T-helper 17 cell (primary cell): ENCODE measurements around the gene CFAP299. TPM values are rescaled to one million over a fixed set of nuclear protein-coding genes. Genes with fewer than 3 reads are reported as not detected.
"Not testable (repeated sequence)": the region's sequence is repeated elsewhere in the genome, so short reads cannot be mapped to it uniquely, and the experiment has no call there.

Experiments used
- ATAC-seq: fragments of 150-1000 bp; cut with Tn5 transposase; 2 replicates; pipeline ENCODE4 v1.10.0; 2021; ENCODE audit warnings: mild to moderate bottlenecking, moderate library complexity
- DNase-seq, 3 donors: peaks; one replicate each; pipeline versions ENCODE4 v3.0.0 to v3.0.0-alpha.2; 2020 to 2021
- H3K9me3 ChIP-seq: one replicate; pipeline ENCODE4 v1.7.0; 2013; ENCODE audit warnings: low read length, mild to moderate bottlenecking; ENCODE audit not compliant: control insufficient read depth, poor library complexity, severe bottlenecking
- H3K27ac Mint-ChIP-seq: one replicate; pipeline ENCODE4 v1.8.0; 2022; ENCODE audit warnings: mild to moderate bottlenecking, moderate library complexity, mixed read lengths
- H3K27me3 Mint-ChIP-seq: one replicate; pipeline ENCODE4 v1.8.0; 2022; ENCODE audit warnings: mixed read lengths
- H3K36me3 Mint-ChIP-seq: one replicate; pipeline ENCODE4 v1.8.0; 2022; ENCODE audit warnings: low read depth, mixed read lengths
- H3K4me1 Mint-ChIP-seq: one replicate; pipeline ENCODE4 v1.8.0; 2022; ENCODE audit warnings: mild to moderate bottlenecking, mixed read lengths
- H3K4me3 Mint-ChIP-seq: one replicate; pipeline ENCODE4 v1.8.0; 2022; ENCODE audit warnings: mild to moderate bottlenecking, moderate library complexity, mixed read lengths
- total RNA-seq, 4 donors: library from RNA in 2 of 4; stranded (reverse) in 2 of 4; gene quantifications; one replicate each; pipeline ENCODE4 v1.2.3 and lab custom pipeline; 2022 to 2026

Gene CFAP299
- total RNA-seq, 2 donors from 2014 or later, result not detected

GRCh38 chr4:80309294-80310004 lies 26.1 kb upstream of the CFAP299 start:
- Mint-ChIP-seq H3K27ac (no peak overlapping the region), H3K36me3 (no peaks in the 10 kb centered on the region), H3K27me3 (peaks cover 56% of the 10 kb centered on the region), H3K4me1 (peaks cover 2% of the 10 kb centered on the region), H3K4me3 (no peak overlapping the region)
- ATAC-seq, result no peak
- no peaks in the 10 kb centered on the region for H3K9me3 ChIP-seq
- no peak for DNase-seq

- DNase-seq (no peak), ATAC-seq (no peak)
- no peak overlapping the region for H3K27ac Mint-ChIP-seq
- H3K4me1 Mint-ChIP-seq, result peaks cover 2% of the 10 kb centered on the region
- no peaks in the 10 kb centered on the region for H3K9me3 ChIP-seq
- H3K27me3 Mint-ChIP-seq, result peaks cover 43% of the 10 kb centered on the region
- no peak overlapping the region for H3K4me3 Mint-ChIP-seq
- no peaks in the 10 kb centered on the region for H3K36me3 Mint-ChIP-seq
These were observed 24.4 kb upstream of the CFAP299 start for GRCh38 chr4:80311130-80311529.

- ATAC-seq (no peak), DNase-seq (no peak)
- no peaks in the 10 kb centered on the region for H3K9me3 ChIP-seq
- H3K4me3 Mint-ChIP-seq, result no peak overlapping the region
- H3K4me1 Mint-ChIP-seq, result peaks cover 2% of the 10 kb centered on the region
- no peaks in the 10 kb centered on the region for H3K36me3 Mint-ChIP-seq
- H3K27ac Mint-ChIP-seq, result no peak overlapping the region
- peaks cover 34% of the 10 kb centered on the region for H3K27me3 Mint-ChIP-seq
These were observed 23.4 kb upstream of the CFAP299 start for GRCh38 chr4:80312124-80312523.

- ATAC-seq (no peak), DNase-seq (no peak)
- H3K9me3 ChIP-seq, result no peaks in the 10 kb centered on the region
- Mint-ChIP-seq H3K27ac (no peak overlapping the region), H3K4me3 (no peak overlapping the region), H3K4me1 (no peaks in the 10 kb centered on the region), H3K27me3 (peaks cover 19% of the 10 kb centered on the region), H3K36me3 (no peaks in the 10 kb centered on the region)
These were observed 21.9 kb upstream of the CFAP299 start for GRCh38 chr4:80313627-80314026.

- H3K36me3 Mint-ChIP-seq, H3K27ac Mint-ChIP-seq, H3K4me3 Mint-ChIP-seq, H3K4me1 Mint-ChIP-seq, H3K9me3 ChIP-seq, DNase-seq, ATAC-seq: not testable (repeated sequence)
- H3K27me3 Mint-ChIP-seq, result peaks cover 15% of the 10 kb centered on the region
These were observed 19.7 kb upstream of the CFAP299 start for GRCh38 chr4:80315848-80316247.

- no peaks in the 10 kb centered on the region for H3K9me3 ChIP-seq
- peaks cover 2% of the 10 kb centered on the region for H3K4me1 Mint-ChIP-seq
- H3K4me3 Mint-ChIP-seq, result no peak overlapping the region
- no peaks in the 10 kb centered on the region for H3K36me3 Mint-ChIP-seq
- H3K27ac Mint-ChIP-seq, result no peak overlapping the region
- ATAC-seq (no peak), DNase-seq (no peak)
- peaks cover 35% of the 10 kb centered on the region for H3K27me3 Mint-ChIP-seq
These were observed 14.2 kb upstream of the CFAP299 start for GRCh38 chr4:80321341-80321740.

GRCh38 chr4:80321776-80322175 lies 13.8 kb upstream of the CFAP299 start:
- H3K4me1 Mint-ChIP-seq, result peaks cover 2% of the 10 kb centered on the region
- ATAC-seq (no peak), DNase-seq (no peak)
- no peak overlapping the region for H3K27ac Mint-ChIP-seq
- no peaks in the 10 kb centered on the region for H3K36me3 Mint-ChIP-seq
- no peaks in the 10 kb centered on the region for H3K9me3 ChIP-seq
- H3K4me3 Mint-ChIP-seq, result no peak overlapping the region
- peaks cover 35% of the 10 kb centered on the region for H3K27me3 Mint-ChIP-seq

- DNase-seq (no peak), ATAC-seq (no peak)
- Mint-ChIP-seq H3K27ac (no peak overlapping the region), H3K4me1 (peaks cover 2% of the 10 kb centered on the region), H3K27me3 (peaks cover 35% of the 10 kb centered on the region), H3K4me3 (no peak overlapping the region), H3K36me3 (no peaks in the 10 kb centered on the region)
- no peaks in the 10 kb centered on the region for H3K9me3 ChIP-seq
These were observed 12.8 kb upstream of the CFAP299 start for GRCh38 chr4:80322716-80323115.

- no peak for ATAC-seq
These were observed 11.4 kb upstream of the CFAP299 start for GRCh38 chr4:80324171-80324570.

GRCh38 chr4:80331693-80332092 lies 3.8 kb upstream of the CFAP299 start:
- DNase-seq (no peak), ATAC-seq (no peak)
- H3K27me3 Mint-ChIP-seq, result peaks cover 31% of the 10 kb centered on the region
- H3K9me3 ChIP-seq, result no peaks in the 10 kb centered on the region
- H3K36me3 Mint-ChIP-seq, result no peaks in the 10 kb centered on the region
- H3K27ac Mint-ChIP-seq, result no peak overlapping the region
- peaks cover 10% of the 10 kb centered on the region for H3K4me1 Mint-ChIP-seq
- H3K4me3 Mint-ChIP-seq, result no peak overlapping the region

More at GRCh38 chr4:80324171-80324570, 11.4 kb upstream of the CFAP299 start:
- Mint-ChIP-seq H3K4me1 (peaks cover 2% of the 10 kb centered on the region), H3K36me3 (no peaks in the 10 kb centered on the region), H3K4me3 (no peak overlapping the region), H3K27ac (no peak overlapping the region), H3K27me3 (peaks cover 41% of the 10 kb centered on the region)
- no peak for DNase-seq
- no peaks in the 10 kb centered on the region for H3K9me3 ChIP-seq

- no peak overlapping the region for H3K27ac Mint-ChIP-seq
- DNase-seq (no peak), ATAC-seq (no peak)
- H3K27me3 Mint-ChIP-seq, result peaks cover 31% of the 10 kb centered on the region
- no peaks in the 10 kb centered on the region for H3K9me3 ChIP-seq
- peaks cover 10% of the 10 kb centered on the region for H3K4me1 Mint-ChIP-seq
- H3K36me3 Mint-ChIP-seq, result no peaks in the 10 kb centered on the region
- H3K4me3 Mint-ChIP-seq, result no peak overlapping the region
These were observed 2.4 kb upstream of the CFAP299 start for GRCh38 chr4:80333121-80333520.

GRCh38 chr4:80334568-80334967 lies 962 bp upstream of the CFAP299 start:
- H3K27me3 Mint-ChIP-seq, result peaks cover 30% of the 10 kb centered on the region
- ATAC-seq (no peak), DNase-seq (no peak)
- no peaks in the 10 kb centered on the region for H3K36me3 Mint-ChIP-seq
- H3K4me1 Mint-ChIP-seq, result peaks cover 10% of the 10 kb centered on the region
- no peaks in the 10 kb centered on the region for H3K9me3 ChIP-seq
- H3K4me3 Mint-ChIP-seq, result no peak overlapping the region
- H3K27ac Mint-ChIP-seq, result no peak overlapping the region

GRCh38 chr4:80335226-80335553 lies 340 bp upstream of the CFAP299 start:
- DNase-seq (no peak), ATAC-seq (no peak)
- Mint-ChIP-seq H3K4me1 (peaks cover 10% of the 10 kb centered on the region), H3K4me3 (peak overlapping the region; percentile 90), H3K27me3 (peaks cover 30% of the 10 kb centered on the region), H3K27ac (no peak overlapping the region), H3K36me3 (no peaks in the 10 kb centered on the region)
- H3K9me3 ChIP-seq, result no peaks in the 10 kb centered on the region

- no peak for DNase-seq
- no peaks in the 10 kb centered on the region for H3K9me3 ChIP-seq
- Mint-ChIP-seq H3K4me1 (peaks cover 10% of the 10 kb centered on the region), H3K4me3 (peak overlapping the region; percentile 90), H3K36me3 (no peaks in the 10 kb centered on the region), H3K27me3 (peaks cover 30% of the 10 kb centered on the region), H3K27ac (peak overlapping the region; percentile 22)
- no peak for ATAC-seq
These were observed 1.1 kb downstream of the CFAP299 start for GRCh38 chr4:80336582-80336981.
